Neural progenitor cell (in vitro differentiated cells): Measurements from ENCODE around the gene OR1E2. TPM values are rescaled to one million over a fixed set of nuclear protein-coding genes. Genes with fewer than 3 reads are reported as not detected.

Experiments used
- DNase-seq: peaks from one replicate; pipeline ENCODE4 v3.0.0-alpha.2; 2016; ENCODE audit warnings: low spot score
- H2AFZ ChIP-seq: fragments of 200-600 bp; sonication (generic); replicated peaks from 2 replicates; pipeline ENCODE4 v1.6.1; 2016; ENCODE audit warnings: antibody characterized with exemption
- H3F3A ChIP-seq: fragments of 200-600 bp; sonication (generic); 2 replicates; pipeline ENCODE4 v1.6.1; 2016; ENCODE audit warnings: antibody characterized with exemption, low read depth
- H3K27ac ChIP-seq: fragments of 200-600 bp; sonication (generic); 2 replicates; pipeline ENCODE4 v1.5.1; 2016; ENCODE audit warnings: mild to moderate bottlenecking
- H3K27me3 ChIP-seq: fragments of 200-600 bp; sonication (generic); 2 replicates; pipeline ENCODE4 v1.6.1; 2016; ENCODE audit warnings: mild to moderate bottlenecking, moderate library complexity
- H3K36me3 ChIP-seq: fragments of 200-600 bp; sonication (generic); 2 replicates; pipeline ENCODE4 v1.5.1; 2016
- H3K4me1 ChIP-seq: fragments of 200-600 bp; sonication (generic); 2 replicates; pipeline ENCODE4 v1.6.1; 2016; ENCODE audit warnings: mixed run types
- H3K4me2 ChIP-seq: fragments of 200-600 bp; sonication (generic); 2 replicates; pipeline ENCODE4 v1.6.1; 2016
- H3K4me3 ChIP-seq: fragments of 200-600 bp; sonication (generic); 2 replicates; pipeline ENCODE4 v1.5.1; 2016
- H3K79me2 ChIP-seq: fragments of 200-600 bp; sonication (generic); 2 replicates; pipeline ENCODE4 v1.6.1; 2016; ENCODE audit warnings: low read depth
- H3K9ac ChIP-seq: fragments of 200-600 bp; sonication (generic); 2 replicates; pipeline ENCODE4 v1.6.1; 2016
- H3K9me3 ChIP-seq: fragments of 200-600 bp; sonication (generic); 2 replicates; pipeline ENCODE4 v1.5.1; 2016; ENCODE audit warnings: low read depth
- H4K20me1 ChIP-seq: fragments of 200-600 bp; sonication (generic); 2 replicates; pipeline ENCODE4 v1.6.1; 2016; ENCODE audit warnings: low read depth
- H3K27ac Mint-ChIP-seq: 3 replicates; pipeline ENCODE4 v1.8.0; 2021; ENCODE audit warnings: mixed read lengths
- H3K27me3 Mint-ChIP-seq: 2 replicates; pipeline ENCODE4 v1.8.0; 2022; ENCODE audit warnings: low read depth, mild to moderate bottlenecking, inconsistent platforms, moderate library complexity, mixed read lengths; ENCODE audit not compliant: insufficient read depth
- H3K36me3 Mint-ChIP-seq: 3 replicates; pipeline ENCODE4 v1.8.0; 2021; ENCODE audit warnings: mixed read lengths
- H3K4me1 Mint-ChIP-seq: 3 replicates; pipeline ENCODE4 v1.8.0; 2021; ENCODE audit warnings: mixed read lengths
- H3K4me3 Mint-ChIP-seq: 3 replicates; pipeline ENCODE4 v1.8.0; 2021; ENCODE audit warnings: mild to moderate bottlenecking, moderate library complexity, mixed read lengths
- H3K9me3 Mint-ChIP-seq: 3 replicates; pipeline ENCODE4 v1.8.0; 2020; ENCODE audit warnings: mixed read lengths
- CTCF ChIP-seq: fragments of 200-600 bp; sonication (generic); IDR thresholded peaks from 2 replicates; pipeline ENCODE4 v1.5.1; 2017; ENCODE audit warnings: antibody characterized with exemption, mild to moderate bottlenecking
- EZH2 ChIP-seq: fragments of 200-600 bp; sonication (generic); IDR thresholded peaks from 2 replicates; pipeline ENCODE4 v1.6.1; 2017; ENCODE audit warnings: antibody characterized with exemption, mild to moderate bottlenecking, moderate library complexity
- EZH2phosphoT487 ChIP-seq: fragments of 200-600 bp; sonication (generic); IDR thresholded peaks from 2 replicates; pipeline ENCODE4 v1.6.1; 2017; ENCODE audit warnings: antibody characterized with exemption
- total RNA-seq: library from RNA; depleted of rRNA; stranded (reverse); fragments of >200 nt; gene quantifications from 2 replicates; pipeline ENCODE4 v1.2.3, GENCODE V29; 2015; ENCODE audit warnings: low replicate concordance

Gene OR1E2
- total RNA-seq, 1 donor from 2014 or later, result not detected

- Histone ChIP-seq H3K36me3 (no peaks in the 10 kb centered on the region), H3K9me3 (no peaks in the 10 kb centered on the region), H3F3A (no peaks in the 10 kb centered on the region), H2AFZ (no peak within 1 kb of the TSS), H3K4me3 (no peak within 1 kb of the TSS), H3K4me1 (no peaks in the 10 kb centered on the region), H3K27ac (no peak within 1 kb of the TSS), H3K9ac (no peak within 1 kb of the TSS), H4K20me1 (no peaks in the 10 kb centered on the region), H3K27me3 (no peaks in the 10 kb centered on the region), H3K79me2 (no peaks in the 10 kb centered on the region), H3K4me2 (no peak within 1 kb of the TSS)
- Mint-ChIP-seq H3K27me3 (peaks cover 2% of the 10 kb centered on the region), H3K27ac (no peak within 1 kb of the TSS), H3K4me3 (no peak within 1 kb of the TSS), H3K36me3 (no peaks in the 10 kb centered on the region), H3K9me3 (no peaks in the 10 kb centered on the region), H3K4me1 (peaks cover 24% of the 10 kb centered on the region)
- no peak for TF ChIP-seq CTCF
- DNase-seq, result no peak
Measured at GRCh38 chr17:3475812-3476610, 42.4 kb upstream of the OR1E2 start, which contains the start of gene ASPA. Gene ASPA (plus strand): TSS chr17:3475997. CDS start chr17:3476160, 163 bp downstream.

- TF ChIP-seq EZH2phosphoT487 (no peak), EZH2 (no peak), CTCF (no peak)
- H3K36me3 Mint-ChIP-seq, result no peaks in the 10 kb centered on the region
- H4K20me1 ChIP-seq, result no peaks in the 10 kb centered on the region
- H3K4me1 ChIP-seq, result no peaks in the 10 kb centered on the region
- no peaks in the 10 kb centered on the region for H3F3A ChIP-seq
- H3K27me3 ChIP-seq, result no peaks in the 10 kb centered on the region
- H3K27ac Mint-ChIP-seq, result no peak overlapping the region
- H3K4me2 ChIP-seq, result no peak overlapping the region
- DNase-seq, result no peak
- no peak overlapping the region for H3K4me3 ChIP-seq
- H3K9ac ChIP-seq, result no peak overlapping the region
- H3K4me3 Mint-ChIP-seq, result no peak overlapping the region
- H3K4me1 Mint-ChIP-seq, result peaks cover 24% of the 10 kb centered on the region
- H3K9me3 Mint-ChIP-seq, result no peaks in the 10 kb centered on the region
- no peaks in the 10 kb centered on the region for H3K36me3 ChIP-seq
- H3K27ac ChIP-seq, result no peak overlapping the region
- H3K27me3 Mint-ChIP-seq, result no peaks in the 10 kb centered on the region
- no peaks in the 10 kb centered on the region for H3K79me2 ChIP-seq
- no peak overlapping the region for H2AFZ ChIP-seq
- H3K9me3 ChIP-seq, result no peaks in the 10 kb centered on the region
Measured at GRCh38 chr17:3475251-3475685, 41.6 kb upstream of the OR1E2 start.

- Histone ChIP-seq H3K4me1 (no peaks in the 10 kb centered on the region), H3K4me3 (no peak overlapping the region), H4K20me1 (no peaks in the 10 kb centered on the region), H3F3A (no peaks in the 10 kb centered on the region), H3K4me2 (no peak overlapping the region), H3K36me3 (no peaks in the 10 kb centered on the region), H3K9ac (no peak overlapping the region), H3K9me3 (no peaks in the 10 kb centered on the region), H3K79me2 (no peaks in the 10 kb centered on the region), H2AFZ (no peak overlapping the region), H3K27ac (no peak overlapping the region), H3K27me3 (no peaks in the 10 kb centered on the region)
- no peak for DNase-seq
- Mint-ChIP-seq H3K9me3 (peaks cover 3% of the 10 kb centered on the region), H3K27me3 (no peaks in the 10 kb centered on the region), H3K4me3 (no peak overlapping the region), H3K36me3 (no peaks in the 10 kb centered on the region), H3K27ac (no peak overlapping the region), H3K4me1 (peaks cover 24% of the 10 kb centered on the region)
- TF ChIP-seq EZH2phosphoT487 (no peak), CTCF (no peak), EZH2 (no peak)
Measured at GRCh38 chr17:3474212-3474611, 40.6 kb upstream of the OR1E2 start.
